HepG2 (cell line): Measurements from ENCODE around the gene IGF2. TPM values are rescaled to one million over a fixed set of nuclear protein-coding genes. Genes with fewer than 3 reads are reported as not detected.

Source experiments
- ARID5B ChIP-seq: IDR thresholded peaks from 2 replicates; pipeline ENCODE4 v1.4.0; 2020; ENCODE audit warnings: mild to moderate bottlenecking, missing genetic modification reagents
- CSRNP1 ChIP-seq: sonication (generic); formaldehyde crosslinking; IDR thresholded peaks from 2 replicates; pipeline ENCODE4 v1.8.1; 2023; ENCODE audit warnings: mild to moderate bottlenecking, missing genetic modification reagents
- ETV5 ChIP-seq: IDR thresholded peaks from 2 replicates; pipeline ENCODE4 v1.6.1; 2018; ENCODE audit warnings: missing biosample characterization, missing genetic modification reagents, inconsistent platforms, borderline replicate concordance
- GATAD2A ChIP-seq: IDR thresholded peaks from 2 replicates; pipeline ENCODE4 v1.6.1; 2016
- GLMP ChIP-seq: sonication (generic); formaldehyde crosslinking; IDR thresholded peaks from 2 replicates; pipeline ENCODE4 v1.9.0; 2021; ENCODE audit warnings: missing genetic modification reagents, mild to moderate bottlenecking, borderline replicate concordance
- HIVEP1 ChIP-seq: sonication (generic); formaldehyde crosslinking; IDR thresholded peaks from 2 replicates; pipeline ENCODE4 v1.4.0; 2020; ENCODE audit warnings: mild to moderate bottlenecking, missing genetic modification reagents
- HNF1B ChIP-seq: sonication (generic); formaldehyde crosslinking; IDR thresholded peaks from 2 replicates; pipeline ENCODE4 v1.5.1; 2020; ENCODE audit warnings: mild to moderate bottlenecking, moderate library complexity, missing genetic modification reagents
- MEF2D ChIP-seq: sonication (generic); formaldehyde crosslinking; IDR thresholded peaks from 2 replicates; pipeline ENCODE4 v1.5.1; 2020; ENCODE audit warnings: mild to moderate bottlenecking, missing genetic modification reagents
- NFE2L2 ChIP-seq: fragments of 150-350 bp; IDR thresholded peaks from 2 replicates; pipeline ENCODE4 v1.6.1; 2014; ENCODE audit warnings: low read length
- POGZ ChIP-seq: sonication (generic); formaldehyde crosslinking; IDR thresholded peaks from 2 replicates; pipeline ENCODE4 v1.4.0; 2020; ENCODE audit warnings: mild to moderate bottlenecking, missing genetic modification reagents
- PPARG ChIP-seq: conservative IDR thresholded peaks from 2 replicates; pipeline ENCODE4 v1.6.1; 2016; ENCODE audit warnings: missing biosample characterization, missing genetic modification reagents
- RARA ChIP-seq: IDR thresholded peaks from 2 replicates; pipeline ENCODE4 v1.6.1; 2016; ENCODE audit warnings: missing genetic modification reagents, missing compliant biosample characterization
- SETDB1 ChIP-seq: sonication (generic); formaldehyde crosslinking; IDR thresholded peaks from 2 replicates; pipeline ENCODE4 v1.5.1; 2020; ENCODE audit warnings: missing genetic modification reagents, mild to moderate bottlenecking, borderline replicate concordance
- STAT5B ChIP-seq: sonication (generic); formaldehyde crosslinking; IDR thresholded peaks from 2 replicates; pipeline ENCODE4 v1.4.0; 2020; ENCODE audit warnings: missing genetic modification reagents
- TARDBP ChIP-seq: sonication (generic); formaldehyde crosslinking; IDR thresholded peaks from 2 replicates; pipeline ENCODE4 v1.8.0; 2022; ENCODE audit warnings: mild to moderate bottlenecking, missing genetic modification reagents
- TEAD3 ChIP-seq: optimal IDR thresholded peaks from 2 replicates; pipeline ENCODE3; 2016; ENCODE audit warnings: borderline replicate concordance
- ZBTB7B ChIP-seq: sonication (generic); formaldehyde crosslinking; IDR thresholded peaks from 2 replicates; pipeline ENCODE4 v1.4.0; 2020; ENCODE audit warnings: missing genetic modification reagents
- ZNF276 ChIP-seq: sonication (generic); formaldehyde crosslinking; IDR thresholded peaks from 2 replicates; pipeline ENCODE4 v1.4.0; 2020; ENCODE audit warnings: mild to moderate bottlenecking, low read depth, missing genetic modification reagents
- ZNF335 ChIP-seq: sonication (generic); formaldehyde crosslinking; IDR thresholded peaks from 2 replicates; pipeline ENCODE4 v1.4.0; 2020; ENCODE audit warnings: missing genetic modification reagents
- ZNF501 ChIP-seq: sonication (generic); formaldehyde crosslinking; IDR thresholded peaks from 2 replicates; pipeline ENCODE4 v1.5.1; 2020; ENCODE audit warnings: mild to moderate bottlenecking, moderate library complexity, missing genetic modification reagents
- polyA plus RNA-seq, 8 experiments: library from polyadenylated mRNA; depleted of rRNA in 3 of 8; stranded (reverse) in 7 of 8; unstranded in 1 of 8; fragments of >200 nt; fragmentation: Illumina TruSeq in 4 of 8; extraction: Trizol in 4 of 8; gene quantifications; 2 replicates each; pipeline versions ENCODE4 v1.2.1 to v1.2.3, GENCODE V29; 2011 to 2016; ENCODE audit warnings: low read depth in 4 of 8, missing spikeins in 1 of 8, mixed read lengths in 1 of 8; ENCODE audit not compliant: insufficient read depth in 1 of 8
- total RNA-seq, 5 experiments: library from RNA; depleted of rRNA; stranded (reverse); fragments of >200 nt; fragmentation: Illumina TruSeq; extraction: Trizol; gene quantifications; 2 replicates each; pipeline ENCODE4 v1.2.3, GENCODE V29; 2016; ENCODE audit warnings: low read depth in 1 of 5

The IGF2 gene
- total and polyA plus RNA-seq, 2 of the 13 experiments (the other 11 are each of a cell fraction or from before 2014, with no cell fraction given): 79.1 to 254 TPM

GRCh38 chr11:2122222-2122906 is 16.8 kb downstream of the IGF2 start (continued):
- TF ChIP-seq HNF1B (CRISPR knock-in tag) (peak; percentile 59; the same call in 1 of the 2 replicates), HIVEP1 (CRISPR knock-in tag) (no peak), ETV5 (CRISPR knock-in tag) (no peak; the same call in 1 of the 2 replicates), MEF2D (CRISPR knock-in tag) (no peak), GLMP (CRISPR knock-in tag) (no peak), SETDB1 (CRISPR knock-in tag) (no peak), CSRNP1 (CRISPR knock-in tag) (no peak), ZNF335 (CRISPR knock-in tag) (no peak), RARA (peak; percentile 32; the same call in 1 of the 2 replicates), GATAD2A (CRISPR knock-in tag) (0 out of 2 replicates have a peak, but pooled peaks have one; percentile 10), ZBTB7B (CRISPR knock-in tag) (peak; percentile 73), POGZ (CRISPR knock-in tag) (no peak), ZNF276 (CRISPR knock-in tag) (0 out of 2 replicates have a peak, but pooled peaks have one; percentile 31), PPARG (CRISPR knock-in tag) (no peak), STAT5B (CRISPR knock-in tag) (no peak), TARDBP (CRISPR knock-in tag) (peak; percentile 42; the same call in 1 of the 2 replicates), ARID5B (CRISPR knock-in tag) (0 out of 2 replicates have a peak, but pooled peaks have one; percentile 17), ZNF501 (peak; percentile 77), TEAD3 (CRISPR knock-in tag) (peak; percentile 91), NFE2L2 (peak; percentile 44; the same call in 1 of the 2 replicates)
